IMR-90 (cell line): ENCODE measurements around the gene FNDC10. TPM values are rescaled to one million over a fixed set of nuclear protein-coding genes. Genes with fewer than 3 reads are reported as not detected.

ENCODE experiments used
- CEBPB ChIP-seq: IDR thresholded peaks from 2 replicates; pipeline ENCODE4 v1.6.1; 2012; ENCODE audit warnings: low read depth, low read length, improper control_type of control experiment
- MAZ ChIP-seq: IDR thresholded peaks from 2 replicates; pipeline ENCODE4 v1.6.1; 2012; ENCODE audit warnings: low read depth, mild to moderate bottlenecking, low read length, improper control_type of control experiment, moderate library complexity, borderline replicate concordance
- RAD21 ChIP-seq: IDR thresholded peaks from 2 replicates; pipeline ENCODE4 v1.6.1; 2012; ENCODE audit warnings: low read length, improper control_type of control experiment
- RCOR1 ChIP-seq: IDR thresholded peaks from 2 replicates; pipeline ENCODE4 v1.6.1; 2012; ENCODE audit warnings: mild to moderate bottlenecking, low read length, improper control_type of control experiment; ENCODE audit not compliant: insufficient replicate concordance
- USF2 ChIP-seq: fragments of 150-350 bp; IDR thresholded peaks from 2 replicates; pipeline ENCODE4 v1.6.1; 2017; ENCODE audit warnings: mild to moderate bottlenecking, antibody characterized with exemption, low read length, low read depth
- polyA plus RNA-seq, 3 experiments: library from polyadenylated mRNA; depleted of rRNA; stranded (reverse); fragments of >200 nt; gene quantifications; 2 replicates each; pipeline ENCODE4 v1.2.3, GENCODE V29; 2012; ENCODE audit warnings: low replicate concordance in 1 of 3
- total RNA-seq: library from RNA; depleted of rRNA; stranded (reverse); fragments of >200 nt; gene quantifications from 2 replicates; pipeline ENCODE4 v1.2.3, GENCODE V29; 2012

The FNDC10 gene
- total and polyA plus RNA-seq, 2 of the 4 experiments (the other 2 are of a cell fraction) = 0.36 to 5.8 TPM

GRCh38 chr1:1615256-1616044 lies 15.5 kb upstream of the FNDC10 start, which contains the start of gene MIB2 (continued):
- TF ChIP-seq USF2 = peak; percentile 57; the same call in 1 of the 2 replicates
- no peak for TF ChIP-seq RAD21
- TF ChIP-seq CEBPB = no peak
- no peak for TF ChIP-seq RCOR1
- TF ChIP-seq MAZ = peak; percentile 81; the same call in 1 of the 2 replicates
